ENCODE measurements around the gene UBE2R2.
"Not testable (repeated sequence)": the region's sequence is repeated elsewhere in the genome, so short reads cannot be mapped to it uniquely, and the experiment has no call there.

The UBE2R2 gene

DNA sequence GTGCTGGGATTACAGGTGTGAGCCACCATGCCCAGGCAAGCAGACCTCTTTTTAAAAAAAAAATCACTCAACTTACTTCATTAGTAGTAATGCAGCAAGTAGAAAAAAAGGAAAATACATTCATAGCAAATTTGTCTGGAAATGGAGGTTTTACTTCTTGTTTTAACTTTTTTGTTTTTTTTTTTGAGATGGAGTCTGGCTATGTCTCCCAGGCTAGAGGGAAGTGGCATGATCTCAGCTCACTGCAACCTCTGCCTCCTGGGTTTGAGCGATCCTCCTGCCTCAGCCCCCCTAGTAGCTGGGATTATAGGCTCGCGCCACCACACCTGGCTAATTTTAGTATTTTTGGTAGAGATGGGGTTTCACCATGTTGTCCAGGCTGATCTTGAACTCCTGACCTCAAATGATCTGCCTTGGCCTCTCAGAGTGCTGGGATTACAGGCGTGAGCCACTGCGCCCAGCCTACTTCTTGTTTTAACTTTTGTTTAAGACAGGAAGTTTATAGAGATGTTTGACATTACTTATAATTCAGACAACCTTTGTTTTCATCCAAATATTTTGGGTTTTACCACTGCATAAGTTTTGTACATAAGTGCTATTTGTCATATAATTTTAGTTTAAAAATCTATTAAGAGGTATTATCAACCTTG, 26.5 kb downstream of the UBE2R2 start:
- DNase-seq (ENCODE audit: low read depth in 2 of 2) = no peak

GRCh38 chr9:33846231-33846630, 29.3 kb downstream of the UBE2R2 start:
- no peak for DNase-seq (ENCODE audit: low read depth in 2 of 2)

GRCh38 chr9:33847894-33848205, 30.9 kb downstream of the UBE2R2 start:
- DNase-seq (ENCODE audit: low read depth in 2 of 2) = not testable (repeated sequence)

DNA sequence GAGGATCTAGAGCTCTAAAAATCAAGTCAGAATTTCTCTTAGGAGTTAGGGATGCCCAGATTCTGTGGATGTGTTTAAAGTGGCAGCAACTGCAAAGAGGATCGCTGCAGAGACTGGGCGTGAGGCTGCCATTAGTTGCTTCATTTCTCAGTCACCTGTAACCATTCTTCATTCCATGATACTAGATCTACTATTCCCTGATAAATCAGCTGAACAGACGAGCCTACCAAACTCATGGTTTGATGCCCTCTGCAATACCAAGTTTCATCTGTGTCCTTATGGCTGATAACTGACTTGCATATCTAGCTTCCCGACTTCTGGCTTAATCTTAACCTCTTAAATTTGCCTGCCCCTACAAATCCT, 33.3 kb downstream of the UBE2R2 start:
- DNase-seq (ENCODE audit: low read depth in 2 of 2) = no peak

DNA sequence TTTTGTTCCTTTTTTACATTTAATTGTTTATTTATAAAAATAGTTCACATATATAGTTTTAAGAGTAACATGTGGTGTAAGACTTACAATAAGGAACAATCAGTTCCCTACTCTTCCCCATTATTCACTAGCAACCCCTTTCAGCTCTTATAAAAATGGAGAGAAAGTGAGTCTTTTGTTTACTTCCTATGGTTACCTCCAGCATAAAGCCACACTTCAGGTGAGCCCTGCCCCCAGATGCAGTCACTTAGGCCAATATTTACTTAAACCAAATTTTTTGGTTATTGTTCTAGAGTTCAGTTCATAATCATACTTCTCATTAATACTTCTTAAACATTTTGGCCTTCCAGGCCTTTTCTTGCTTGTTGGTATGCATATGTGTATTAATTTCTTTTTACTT, 33.7 kb downstream of the UBE2R2 start:
- no peak for DNase-seq (ENCODE audit: low read depth in 2 of 2)

GRCh38 chr9:33851301-33851700, 34.3 kb downstream of the UBE2R2 start:
- no peak for DNase-seq (ENCODE audit: low read depth in 2 of 2)

- DNase-seq (ENCODE audit: low read depth in 2 of 2) = peak; percentile 20 to 21
Observed at GRCh38 chr9:33852216-33852826, 35.4 kb downstream of the UBE2R2 start.

DNA sequence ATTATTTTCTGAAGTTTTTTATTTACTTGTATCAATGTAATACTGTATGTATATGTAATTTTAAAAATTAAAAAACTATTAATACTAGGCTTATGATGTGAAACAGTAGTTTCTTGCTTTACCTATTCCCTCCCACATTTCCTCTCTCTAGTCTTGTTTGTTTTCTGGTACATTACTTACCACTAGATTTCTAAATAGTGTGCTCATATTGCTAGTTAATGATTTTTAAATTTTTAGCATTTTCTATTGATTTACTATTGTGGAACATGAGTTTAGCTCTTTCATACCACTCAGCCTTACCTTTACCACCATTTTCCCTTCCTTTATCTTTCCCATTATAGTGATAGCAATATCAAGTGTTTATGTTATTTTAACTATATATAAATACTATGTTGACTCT, 39.3 kb downstream of the UBE2R2 start:
- no peak for DNase-seq (ENCODE audit: low read depth in 2 of 2)

GRCh38 chr9:33858423-33858822, 41.5 kb downstream of the UBE2R2 start:
- DNase-seq (ENCODE audit: low read depth in 2 of 2) = no peak

GRCh38 chr9:33860200-33860871, 43.4 kb downstream of the UBE2R2 start:
- DNase-seq (ENCODE audit: low read depth in 2 of 2) = no peak

GRCh38 chr9:33861917-33862453, 45.0 kb downstream of the UBE2R2 start:
- DNase-seq (ENCODE audit: low read depth in 2 of 2) = no peak

- DNase-seq (ENCODE audit: low read depth in 2 of 2) = not testable (repeated sequence)
Observed at GRCh38 chr9:33863027-33863426, 46.1 kb downstream of the UBE2R2 start.

- no peak for DNase-seq (ENCODE audit: low read depth in 2 of 2)
Observed at GRCh38 chr9:33867747-33868439, 50.9 kb downstream of the UBE2R2 start.

DNA sequence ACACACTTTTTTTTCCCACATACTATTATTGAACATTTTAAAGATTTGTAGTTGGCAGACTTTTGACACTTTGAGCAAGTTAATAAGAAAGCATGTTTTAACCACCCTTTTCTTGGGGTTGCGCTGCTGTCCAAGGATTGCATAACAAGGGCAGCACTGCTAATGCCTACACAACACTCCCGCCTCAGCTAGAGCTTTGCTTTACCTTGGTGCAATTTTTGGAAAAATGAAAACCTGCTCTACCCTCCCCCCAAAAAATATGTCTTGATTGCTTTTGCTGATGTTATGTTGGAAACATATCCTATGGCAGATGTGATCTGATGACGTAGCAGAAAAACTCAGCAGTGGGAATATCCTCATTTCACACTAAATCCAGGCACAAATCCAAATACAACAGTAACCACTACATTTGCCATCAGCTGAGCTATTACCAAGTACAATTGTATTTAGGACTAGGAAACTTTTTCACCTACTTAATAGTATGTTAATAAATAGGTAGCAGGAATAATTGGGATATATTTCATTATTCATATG, 51.5 kb downstream of the UBE2R2 start:
- DNase-seq (ENCODE audit: low read depth in 2 of 2) = no peak

GRCh38 chr9:33869243-33869642, 52.3 kb downstream of the UBE2R2 start:
- DNase-seq (ENCODE audit: low read depth in 2 of 2) = not testable (repeated sequence)

- DNase-seq (ENCODE audit: low read depth in 2 of 2) = no peak
Observed at GRCh38 chr9:33877727-33878489, 60.9 kb downstream of the UBE2R2 start.

- DNase-seq (ENCODE audit: low read depth in 2 of 2) = no peak
Observed at GRCh38 chr9:33878691-33879366, 61.9 kb downstream of the UBE2R2 start.

- no peak for DNase-seq (ENCODE audit: low read depth in 2 of 2)
Observed at GRCh38 chr9:33880211-33881089, 63.5 kb downstream of the UBE2R2 start.

DNA sequence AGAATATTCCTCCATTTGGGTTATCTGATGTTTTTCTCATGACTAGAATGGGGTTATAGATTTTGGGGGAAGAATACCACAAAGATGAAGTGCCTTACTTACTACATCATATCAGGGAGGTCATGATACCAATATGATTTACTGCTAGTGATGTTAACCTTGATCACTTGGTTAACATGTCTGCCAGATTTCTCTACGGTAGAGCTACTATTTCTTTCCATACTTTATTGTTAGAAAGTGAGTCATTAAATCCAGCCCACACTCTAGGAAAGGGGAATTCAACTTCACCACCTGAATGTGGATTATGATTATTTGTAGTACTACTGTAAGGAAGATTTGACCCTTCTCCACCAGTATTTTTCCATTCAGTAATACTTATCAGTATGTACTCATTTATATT, 64.7 kb downstream of the UBE2R2 start:
- DNase-seq (ENCODE audit: low read depth in 2 of 2) = no peak

Measured in stimulated activated CD8-positive, alpha-beta memory T cell treated with anti-CD3 and anti-CD28 coated beads, Interleukin-7, amount 100 ng/mL, for 1 hour (primary cell).